GM11168 (cell line): ENCODE measurements around the gene PRRT1B.

Experiments
- in situ Hi-C: fragments of 300-500 bp; cut with MboI; formaldehyde crosslinking; loops from one replicate; pipeline ENCODE4 v1.12.0; 2022; ENCODE audit warnings: low sequenced_read_pairs; ENCODE audit not compliant: unreplicated experiment

The PRRT1B gene

DNA sequence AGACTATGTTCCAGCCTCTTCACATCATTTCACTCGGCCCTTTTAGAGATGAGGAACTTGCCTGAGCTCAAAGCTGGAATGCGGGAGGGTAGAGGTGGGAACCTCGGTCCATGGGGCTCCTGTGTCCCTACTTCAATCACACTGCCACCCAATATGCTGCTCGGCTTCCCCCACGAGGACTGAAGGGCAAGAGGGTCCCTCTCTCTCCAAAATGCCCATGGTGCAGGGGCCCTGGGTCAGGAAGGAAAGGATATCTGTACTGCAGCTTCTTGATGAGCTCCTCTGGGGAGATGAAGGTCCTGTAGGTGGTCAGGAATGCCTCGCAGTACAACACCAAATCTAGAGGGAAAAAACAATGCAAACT lies 46.5 kb downstream of the PRRT1B start:
- in situ Hi-C loops = loop anchor here (5.0 kb wide), 1 partner anchor 150 kb away; the partner anchor contains the start of gene RAPGEF1

DNA sequence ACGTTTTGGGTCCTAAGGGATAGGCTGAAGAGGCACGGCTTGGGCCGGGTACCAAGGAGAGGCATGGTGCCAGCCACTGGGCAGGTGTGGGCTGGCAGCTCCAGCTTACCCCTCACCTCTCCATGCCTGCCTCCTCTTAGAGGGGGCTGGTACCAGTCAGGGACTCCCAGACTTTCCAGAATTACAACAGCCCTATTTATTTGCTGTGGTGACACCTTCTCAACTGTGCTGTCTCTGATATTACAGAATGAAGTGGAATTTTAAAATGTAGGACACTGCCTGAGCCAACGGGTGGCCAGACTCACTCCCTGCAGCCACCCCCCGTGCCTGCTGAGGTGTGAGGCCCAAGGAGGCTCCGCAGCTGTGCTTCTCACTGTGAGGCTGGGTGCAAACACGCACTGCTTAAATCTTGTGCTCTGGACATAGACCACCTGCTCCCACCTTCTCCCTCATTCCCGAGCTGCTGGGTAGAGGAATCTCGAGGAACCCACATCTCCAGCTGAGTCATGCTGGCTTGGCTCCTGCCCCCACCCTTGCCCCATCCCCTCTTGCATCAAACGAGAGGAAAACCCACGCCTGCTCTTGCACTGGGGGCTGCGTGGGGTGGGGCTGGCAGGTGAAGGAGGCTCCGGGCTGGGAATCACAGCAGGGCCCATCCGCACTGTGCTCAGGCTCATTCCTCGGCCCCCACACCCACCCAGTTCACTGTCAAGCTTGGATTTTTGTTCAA lies 47.9 kb downstream of the PRRT1B start:
- in situ Hi-C loops = loop anchor here (5.0 kb wide), 1 partner anchor 149 kb away; the partner anchor contains the start of gene RAPGEF1

DNA sequence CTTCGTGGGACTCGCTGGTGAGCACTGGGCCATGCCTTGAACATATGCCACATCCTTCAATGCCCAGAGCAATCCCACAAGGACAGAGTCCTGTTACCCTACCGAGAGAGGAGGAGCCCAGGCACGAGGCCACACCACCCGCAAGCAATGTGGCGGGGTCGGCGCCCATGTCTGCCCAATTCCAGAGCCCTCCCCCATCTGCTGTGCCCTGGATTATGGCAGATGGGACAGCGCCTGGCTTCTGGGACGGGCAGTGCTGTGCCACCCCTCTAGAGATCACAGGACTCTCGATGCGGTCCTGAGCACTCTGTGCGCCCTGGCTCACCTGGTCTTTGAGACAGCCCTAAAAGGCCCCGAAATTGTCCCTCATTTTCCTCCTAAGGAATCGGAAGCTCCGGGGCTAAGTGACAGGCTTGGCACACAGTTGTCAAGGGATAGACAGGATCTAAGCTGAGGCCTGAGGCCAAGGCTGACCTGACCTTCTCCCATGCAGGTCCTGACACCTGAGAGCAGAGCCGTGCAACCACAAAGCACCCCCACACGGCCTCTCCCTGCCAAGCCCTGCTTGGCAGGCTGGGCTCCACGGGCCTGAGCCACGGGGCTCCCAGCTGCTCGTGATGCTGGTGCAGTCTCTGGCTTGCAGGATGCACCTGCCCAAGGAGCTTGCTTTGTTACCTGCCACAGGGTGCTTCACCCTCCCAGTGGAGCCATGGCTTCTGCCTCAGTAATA lies 48.8 kb downstream of the PRRT1B start:
- in situ Hi-C loops = loop anchor here (5.0 kb wide), 1 partner anchor 148 kb away; the partner anchor contains the start of gene RAPGEF1

DNA sequence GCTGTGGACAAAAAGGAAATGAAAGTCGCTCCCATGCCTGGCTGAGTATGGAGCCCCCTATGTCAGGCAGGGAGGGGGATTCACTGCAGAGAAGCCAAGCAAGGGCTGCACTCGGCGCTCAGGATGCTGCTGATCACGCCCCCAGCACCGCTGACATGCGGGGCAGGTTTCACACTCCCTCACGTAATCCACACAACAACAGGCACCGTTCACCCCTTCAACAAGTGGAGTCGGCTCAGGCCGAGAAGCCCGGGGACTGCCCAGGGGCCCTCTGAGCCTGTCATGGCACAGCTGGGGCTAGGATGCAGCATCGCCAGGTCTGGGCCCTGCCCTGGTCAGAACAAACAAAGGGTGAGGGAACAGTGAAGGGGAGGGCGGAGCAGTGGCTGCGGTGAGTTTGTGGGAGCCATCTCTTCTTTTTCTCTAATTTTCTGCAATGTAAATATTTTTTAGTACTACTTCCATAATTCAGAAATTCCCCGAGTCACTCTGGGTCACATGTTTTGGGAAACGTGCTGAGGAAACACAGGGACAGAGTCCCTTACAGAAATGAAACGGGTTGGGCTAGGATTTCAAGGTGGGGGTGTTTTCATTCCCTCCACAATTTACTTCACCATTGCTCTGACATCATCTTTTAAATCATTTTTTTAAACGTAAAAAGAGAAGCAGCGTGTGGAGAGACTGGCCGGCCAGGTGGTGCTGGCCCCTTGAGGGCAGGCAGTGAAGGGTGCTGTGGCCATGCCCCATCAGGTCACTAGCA lies 49.8 kb downstream of the PRRT1B start:
- in situ Hi-C loops = loop anchor here (5.0 kb wide), 1 partner anchor 147 kb away; the partner anchor contains the start of gene RAPGEF1

DNA sequence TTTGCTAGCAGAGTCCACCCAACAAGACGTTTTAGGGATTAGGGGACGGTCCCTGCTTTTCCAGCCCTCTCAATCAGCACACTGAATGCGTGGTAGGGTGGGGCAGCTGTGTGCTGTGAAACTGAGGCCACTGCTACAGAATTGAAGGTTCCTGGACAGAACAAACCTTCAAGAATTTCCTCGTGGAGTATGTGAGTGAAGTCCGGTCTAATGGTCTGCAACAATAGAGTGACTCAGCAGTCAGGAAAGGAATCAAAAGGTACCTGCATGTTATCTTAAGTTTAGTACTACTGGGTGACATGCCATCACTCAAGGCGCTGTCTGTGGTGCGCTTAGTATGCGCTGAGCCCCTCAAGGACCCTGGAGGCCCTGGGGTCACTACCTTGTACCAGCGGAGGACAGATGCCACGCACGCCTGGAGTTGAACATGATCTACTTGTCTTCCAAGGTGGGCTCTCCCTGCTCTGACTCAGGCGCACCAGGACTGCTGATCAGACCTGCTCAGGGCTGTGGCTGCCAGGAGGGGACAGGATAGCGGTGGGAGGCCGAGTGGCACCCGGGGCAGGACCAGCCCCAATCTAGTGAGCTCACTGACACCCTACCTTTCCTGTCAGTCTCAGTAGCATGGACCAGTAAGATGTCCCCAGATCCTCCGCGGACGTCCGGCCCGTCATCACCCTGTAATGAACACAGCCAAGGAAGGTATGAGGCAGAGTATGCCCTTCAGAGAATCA lies 50.5 kb downstream of the PRRT1B start:
- in situ Hi-C loops = no loop called here

DNA sequence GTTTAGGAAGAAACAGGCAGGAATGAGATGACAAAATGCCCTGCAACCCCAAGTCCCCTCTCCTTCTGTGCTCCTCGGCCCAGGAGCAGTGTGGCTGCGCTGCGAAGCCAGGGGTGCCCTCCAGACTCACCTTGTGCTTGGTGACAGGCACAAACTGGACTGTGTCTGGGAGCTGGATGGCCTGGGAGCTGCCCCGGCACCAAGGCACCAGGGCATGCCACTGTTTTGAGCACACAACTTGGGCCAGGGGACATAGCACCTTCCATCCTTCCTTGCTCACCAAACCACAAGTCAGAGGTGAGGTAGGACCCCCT lies 51.1 kb downstream of the PRRT1B start:
- in situ Hi-C loops = no loop called here

DNA sequence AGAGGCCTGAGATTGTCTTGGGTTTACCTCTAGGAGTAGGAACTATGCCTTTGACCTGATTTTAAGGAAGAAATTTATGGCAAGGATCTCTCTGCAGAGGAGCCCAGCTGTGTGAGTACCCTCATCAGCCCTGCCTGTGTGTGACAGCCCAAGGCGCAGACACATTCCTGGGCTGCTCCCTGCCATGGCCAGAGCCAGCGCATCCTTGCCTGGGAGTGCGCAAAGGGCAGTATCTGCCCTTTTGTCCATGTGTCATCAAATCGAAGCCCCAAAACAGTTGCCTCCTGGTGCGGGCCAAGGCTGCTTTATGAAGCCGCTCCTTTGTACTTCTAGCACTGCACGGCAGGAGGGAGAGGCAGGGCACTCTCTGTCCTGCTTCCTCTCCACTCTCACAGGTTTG lies 51.9 kb downstream of the PRRT1B start:
- in situ Hi-C loops = no loop called here

DNA sequence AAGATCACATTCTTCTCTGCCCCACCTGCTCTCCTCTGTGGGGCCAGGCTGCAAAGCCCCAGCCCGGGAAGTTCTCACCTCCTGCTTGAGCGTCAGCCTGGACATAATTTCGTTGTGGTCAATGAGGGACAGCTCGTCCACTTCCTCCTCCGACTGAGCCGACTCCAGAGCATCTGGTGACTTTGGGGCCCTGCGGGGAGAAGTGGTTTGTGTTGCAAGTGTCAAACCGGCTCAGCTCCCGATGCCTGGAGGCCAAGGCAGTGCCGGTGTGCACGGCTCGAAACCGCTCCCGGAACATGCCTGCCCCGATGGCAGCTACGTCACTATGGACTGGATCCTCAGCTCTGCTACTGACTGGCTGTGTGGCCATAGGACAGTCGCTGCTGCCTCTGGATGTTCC lies 52.8 kb downstream of the PRRT1B start:
- in situ Hi-C loops = no loop called here

DNA sequence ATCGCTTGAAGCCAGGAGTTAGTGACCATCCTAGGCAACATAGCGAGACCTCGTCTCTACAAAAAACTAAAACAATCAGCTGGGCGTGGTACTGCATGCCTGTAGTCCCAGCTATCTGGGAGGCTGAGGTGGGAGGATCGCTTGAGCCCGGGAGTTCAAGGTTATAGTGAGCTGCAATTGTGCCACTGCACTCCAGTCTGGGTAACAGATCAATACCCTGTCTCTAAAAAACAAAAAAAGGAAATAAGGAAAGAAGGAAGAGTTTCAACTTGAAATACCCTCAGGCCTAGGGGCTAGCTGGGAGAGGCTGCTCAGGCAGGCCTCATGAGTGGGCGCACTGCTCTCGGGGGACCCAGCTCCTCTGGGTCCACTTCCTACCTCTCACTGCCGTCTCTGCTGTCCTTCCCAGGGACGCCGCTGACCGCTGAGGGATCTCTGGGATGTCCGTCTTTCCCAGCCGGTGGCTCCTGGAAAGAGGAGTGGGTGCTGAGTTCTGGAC lies 56.4 kb downstream of the PRRT1B start:
- in situ Hi-C loops = no loop called here

DNA sequence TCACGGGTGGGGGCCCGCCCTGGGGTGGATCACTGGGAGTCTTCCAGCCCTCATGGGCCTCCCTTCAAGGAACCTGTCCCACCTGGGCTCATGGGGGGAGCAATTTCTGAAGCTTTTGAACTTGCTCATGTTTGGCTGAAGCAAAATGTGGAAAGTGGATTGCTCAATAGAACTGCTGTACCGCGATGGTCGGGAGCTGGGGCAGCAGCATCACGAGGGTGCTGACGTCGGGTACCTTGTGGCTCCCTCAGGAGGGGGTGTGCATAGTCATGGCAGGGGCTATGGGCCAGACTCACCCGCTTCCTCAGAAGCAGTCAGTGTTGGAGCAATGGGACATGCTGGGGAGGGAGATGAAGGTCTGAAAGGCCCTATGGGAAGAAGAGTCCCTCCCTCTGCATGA lies 57.9 kb downstream of the PRRT1B start:
- in situ Hi-C loops = no loop called here

DNA sequence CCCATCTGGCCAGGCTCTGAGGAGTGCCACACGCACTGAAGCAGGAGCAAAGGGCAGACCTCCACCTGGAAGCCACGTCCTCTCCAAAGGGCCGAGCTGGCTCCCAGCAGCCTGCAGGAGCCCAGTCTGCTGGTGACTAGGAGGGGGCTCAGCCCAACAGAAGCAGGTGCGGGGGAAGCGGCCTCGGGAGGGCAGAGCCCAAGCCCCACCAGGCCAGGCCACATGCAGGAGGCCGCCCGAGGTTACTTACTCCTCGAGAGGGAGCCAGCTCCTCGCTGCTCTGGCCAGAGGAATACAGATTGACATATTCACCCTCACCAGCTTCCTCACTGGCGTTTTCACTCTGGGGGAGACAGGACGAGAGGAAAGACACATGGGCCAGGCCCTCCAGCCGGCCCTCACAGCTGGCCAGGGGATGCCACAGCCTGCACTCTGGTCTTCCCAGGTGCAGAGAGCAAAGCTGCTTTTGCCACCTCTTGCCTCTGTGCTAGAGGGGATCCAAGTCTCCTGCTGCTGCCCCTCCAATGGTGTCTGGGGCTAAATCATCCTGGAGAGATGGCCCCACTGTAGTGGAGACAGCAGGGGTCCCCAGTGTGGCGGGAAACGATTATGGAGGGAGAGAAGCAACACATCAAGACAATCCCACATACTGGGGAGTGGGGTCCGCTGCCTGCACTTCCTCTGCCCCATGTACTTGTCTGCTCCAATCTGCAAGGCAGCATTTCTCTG lies 58.6 kb downstream of the PRRT1B start:
- in situ Hi-C loops = no loop called here

DNA sequence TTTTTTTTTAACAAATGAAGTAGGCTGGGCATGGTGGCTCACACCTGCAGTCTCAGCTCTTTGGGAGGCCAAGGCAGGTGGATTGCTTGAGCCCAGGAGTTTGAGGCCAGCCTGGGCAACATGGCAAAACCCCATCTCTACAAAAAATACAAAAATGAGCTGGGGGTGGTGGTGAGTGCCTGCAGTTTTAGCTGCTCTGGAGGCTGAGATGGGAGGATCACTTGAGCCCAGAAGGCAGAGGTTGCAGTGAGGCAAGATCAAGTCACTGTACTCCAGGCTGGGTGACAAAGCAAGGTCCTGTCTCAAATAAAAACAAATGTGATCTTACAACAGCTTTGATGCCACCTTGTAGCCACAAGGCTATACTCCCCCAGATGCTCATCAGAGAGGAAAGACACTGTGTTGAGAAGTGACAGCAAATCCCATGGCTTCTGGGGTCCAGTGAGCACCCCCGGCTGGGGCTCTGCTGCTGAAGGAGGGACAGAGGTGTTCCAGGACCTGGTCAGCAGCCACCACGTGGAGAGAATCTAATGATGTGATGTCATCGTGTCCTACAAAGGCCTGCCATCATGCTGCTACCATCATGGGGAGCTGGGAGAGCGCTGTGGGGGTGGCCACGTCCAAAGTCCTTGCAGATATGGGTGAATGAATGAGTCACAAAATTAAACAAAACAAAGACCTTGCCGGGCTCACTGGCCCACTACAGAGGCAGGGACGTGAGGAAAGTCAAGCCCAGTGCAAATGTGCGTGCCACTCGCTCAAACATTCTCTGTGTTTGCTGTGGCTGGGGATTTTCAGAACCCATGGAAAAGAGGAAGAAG lies 60.7 kb downstream of the PRRT1B start:
- in situ Hi-C loops = no loop called here

DNA sequence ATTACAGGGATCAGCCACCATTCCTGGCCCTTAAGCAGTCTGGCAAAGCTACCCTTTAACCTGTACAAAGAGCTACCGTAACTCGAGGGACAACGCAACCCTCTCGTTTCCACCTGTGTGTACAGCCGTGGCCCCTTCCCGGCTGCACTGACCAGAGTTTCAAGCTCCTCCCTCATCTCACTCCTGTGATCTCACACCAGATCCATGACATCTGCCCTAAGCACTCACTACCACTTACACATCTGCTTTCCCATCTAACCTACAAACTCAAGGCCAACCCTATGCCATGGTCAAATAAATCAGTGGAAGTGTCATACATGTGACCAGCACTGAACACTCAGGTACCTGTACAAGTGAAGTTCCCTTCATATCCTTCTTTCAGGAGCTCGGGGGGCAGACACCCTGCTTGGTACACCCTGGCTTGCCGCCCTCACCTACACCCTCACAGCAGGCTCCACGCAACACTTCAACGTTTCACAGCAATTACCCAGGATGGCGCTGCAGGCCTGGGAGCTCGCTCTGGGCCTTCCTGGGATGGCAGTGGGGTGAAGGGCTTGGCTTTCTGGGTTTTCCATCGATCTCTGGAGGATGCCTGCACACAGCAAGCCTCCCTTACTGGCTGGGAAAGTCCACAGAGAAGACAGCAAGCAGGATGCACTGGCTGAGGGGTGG lies 61.7 kb downstream of the PRRT1B start:
- in situ Hi-C loops = no loop called here

DNA sequence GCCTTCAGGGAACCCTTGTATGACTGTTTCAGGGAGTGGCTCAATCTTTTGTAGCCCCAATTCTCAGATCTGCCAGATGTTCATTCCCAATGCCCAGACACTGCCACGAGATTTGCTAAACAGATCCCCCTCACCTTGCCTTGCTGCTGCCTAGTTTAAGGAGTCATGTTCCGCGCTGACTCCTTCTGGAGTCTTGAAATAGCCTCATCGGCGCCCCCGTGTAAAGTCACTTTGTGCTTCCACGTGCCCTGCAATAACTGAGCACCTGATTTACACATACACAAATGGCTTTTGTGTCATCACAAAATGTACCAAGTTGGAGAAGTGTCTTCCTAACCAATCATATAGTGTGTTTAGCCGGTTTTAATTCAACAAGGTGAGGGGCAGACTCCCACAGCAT lies 62.3 kb downstream of the PRRT1B start:
- in situ Hi-C loops = no loop called here

DNA sequence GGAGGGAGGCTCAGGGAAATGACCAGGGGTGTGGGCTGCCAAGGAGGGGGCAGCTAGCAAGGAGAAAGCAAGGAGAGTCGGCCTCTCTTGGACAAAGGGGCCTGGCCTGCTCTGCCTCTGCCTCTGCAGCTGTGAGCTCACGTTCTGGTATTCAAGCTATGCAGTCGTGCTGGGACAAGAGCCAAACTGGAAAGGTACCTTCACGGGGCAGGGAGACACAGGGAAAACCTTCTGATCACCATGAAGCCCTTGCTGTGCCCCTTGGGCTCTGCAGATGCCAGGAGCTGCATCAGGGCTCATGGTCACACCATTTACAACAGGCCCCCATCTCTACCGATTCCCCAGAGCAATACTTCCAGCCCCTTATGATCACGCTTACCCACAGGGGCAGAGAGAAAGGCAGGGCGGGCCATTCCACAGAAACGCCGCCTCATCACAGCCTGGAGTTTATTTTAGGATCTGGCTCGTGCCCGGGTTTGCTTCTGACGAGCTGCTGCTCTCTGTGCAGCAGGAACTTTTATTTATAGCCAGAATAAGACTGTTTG lies 63.2 kb downstream of the PRRT1B start:
- in situ Hi-C loops = no loop called here
